HG03280 (cell line): Measurements from ENCODE around the gene MTRF1L.
"Not testable (repeated sequence)": the region's sequence is repeated elsewhere in the genome, so short reads cannot be mapped to it uniquely, and the experiment has no call there.

ENCODE experiments used
- ATAC-seq: cut with Tn5 transposase; IDR thresholded peaks from one replicate; pipeline ENCODE4 v1.9.1; 2021; ENCODE audit warnings: mild to moderate bottlenecking, moderate library complexity; ENCODE audit not compliant: unreplicated experiment

MTRF1L gene

DNA sequence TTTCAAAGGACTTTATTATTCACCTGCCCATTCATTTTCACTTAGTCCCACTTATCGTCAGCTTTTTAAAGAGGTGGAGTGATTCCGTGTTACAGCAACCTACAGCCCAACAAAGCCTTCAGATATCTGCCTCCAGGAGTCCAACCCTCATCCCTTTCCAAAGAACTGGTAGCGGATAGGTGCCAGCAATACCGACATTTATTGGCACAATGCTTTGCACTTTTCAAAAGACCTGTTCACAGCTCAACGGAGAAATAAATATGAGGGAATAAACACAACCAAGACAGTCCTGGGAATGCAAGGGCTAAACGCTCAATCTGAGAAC, 819 bp upstream of the MTRF1L start:
- ATAC-seq: peak; percentile 2

DNA sequence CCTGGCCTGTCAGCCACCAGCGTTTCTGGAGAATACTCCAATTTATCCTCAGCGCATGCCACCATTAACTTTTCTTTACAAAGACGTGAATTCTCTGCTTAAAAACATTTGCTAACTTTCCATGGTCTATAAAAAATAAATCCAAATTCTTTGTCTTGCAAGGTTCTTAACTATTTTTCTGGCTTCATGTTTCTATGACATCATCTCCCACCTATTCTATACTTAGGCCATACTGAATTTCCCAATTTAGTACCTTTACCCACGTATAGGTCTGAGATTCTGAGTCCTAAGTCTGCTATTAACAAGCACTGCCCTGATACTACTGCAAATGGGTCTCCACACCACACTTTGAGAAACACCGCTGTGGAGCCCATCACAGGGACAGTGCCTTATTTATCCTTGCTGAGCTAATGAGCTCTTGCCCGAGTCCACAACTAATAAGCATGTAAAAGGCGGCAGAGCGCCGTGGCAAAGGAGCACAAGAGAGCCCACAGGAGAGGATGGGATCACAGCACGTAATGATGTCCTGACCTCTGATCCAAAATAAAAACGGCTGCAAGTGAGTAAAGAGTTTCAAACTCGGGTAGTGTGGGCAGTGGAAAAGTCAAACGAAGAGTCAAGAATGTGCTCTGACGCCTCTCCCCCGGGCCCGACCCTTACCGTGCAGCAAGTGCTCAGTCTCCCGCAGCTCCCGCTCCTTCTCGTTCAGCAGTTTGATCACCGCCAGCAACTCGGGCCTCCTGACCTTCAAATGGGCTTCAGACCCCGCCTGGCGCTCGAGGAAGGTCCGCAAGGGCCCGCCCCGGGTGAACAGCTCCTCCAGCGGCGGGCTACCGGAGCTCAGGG, 519 bp downstream of the MTRF1L start:
- peak; percentile 27 for ATAC-seq

DNA sequence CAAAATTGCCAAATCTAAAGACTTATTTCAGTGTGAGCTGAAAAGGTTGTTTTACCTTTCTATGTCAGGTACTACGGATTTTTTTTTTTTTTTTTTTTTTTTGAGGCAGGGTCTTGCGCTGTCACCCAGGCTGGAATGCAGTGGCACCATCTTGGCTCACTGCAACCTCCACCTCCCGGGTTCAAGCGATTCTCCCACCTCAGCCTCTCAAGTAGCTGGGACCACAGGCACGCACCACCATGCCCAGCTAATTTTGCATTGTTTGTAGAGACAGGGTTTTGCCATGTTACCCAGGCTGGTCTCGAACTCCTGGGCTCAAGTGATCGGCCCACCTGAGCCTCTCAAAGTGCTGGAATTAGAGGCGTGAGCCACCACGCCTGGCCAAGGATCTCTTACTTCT, 1.7 kb downstream of the MTRF1L start:
- not testable (repeated sequence) for ATAC-seq

DNA sequence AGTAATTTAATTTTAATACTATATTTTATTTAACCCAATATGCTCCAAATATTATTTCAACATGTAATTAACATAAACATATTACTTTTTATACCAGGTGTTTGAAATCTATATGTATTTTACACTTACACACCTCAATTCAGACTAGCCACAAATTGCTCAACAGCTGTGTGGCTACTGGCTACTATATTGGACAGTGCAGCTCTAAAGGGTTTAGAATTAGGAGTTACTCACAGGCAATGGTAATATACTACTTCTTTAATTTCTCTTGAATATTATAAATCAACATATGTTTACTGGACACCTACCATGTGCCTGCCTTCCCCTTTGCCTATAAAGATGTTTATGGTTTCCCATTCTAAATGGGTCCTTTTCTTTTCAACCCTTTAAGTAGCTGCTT, 2.3 kb downstream of the MTRF1L start:
- no peak for ATAC-seq

DNA sequence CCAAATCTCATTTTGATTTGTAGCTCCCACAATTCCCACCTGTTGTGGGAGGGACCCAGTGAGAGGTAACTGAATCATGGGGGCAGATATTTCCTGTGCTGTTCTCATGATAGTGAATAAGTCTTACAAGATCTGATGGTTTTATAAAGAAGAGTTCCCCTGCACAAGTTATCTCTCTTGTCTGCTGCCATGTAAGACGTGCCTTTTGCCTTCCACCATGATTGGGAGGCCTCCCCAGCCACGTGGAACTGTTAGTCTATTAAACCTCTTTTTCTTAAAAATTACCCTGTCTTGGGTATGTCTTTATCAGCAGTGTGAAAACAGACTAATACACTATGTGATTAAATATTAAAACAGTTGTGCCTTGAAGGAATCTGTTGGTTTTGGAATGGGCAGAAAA, 3.0 kb downstream of the MTRF1L start:
- ATAC-seq: not testable (repeated sequence)

DNA sequence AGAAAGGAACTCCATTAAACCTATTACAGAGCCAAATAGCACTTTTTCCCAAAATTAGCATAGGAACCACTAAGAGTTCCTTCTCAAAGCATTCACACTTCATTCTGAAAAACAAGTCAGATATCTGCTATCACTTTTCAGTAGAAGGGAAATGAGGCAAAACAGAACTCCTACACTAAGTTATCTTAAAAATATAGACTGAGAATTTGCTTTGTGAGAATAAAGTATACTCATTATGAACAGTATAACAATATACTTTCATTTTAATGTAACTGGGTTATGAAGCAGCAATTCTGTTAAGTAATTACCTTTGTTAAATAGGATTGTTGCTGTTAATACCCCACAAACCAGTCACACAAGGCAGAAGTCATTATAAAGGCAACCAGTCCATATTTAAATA, 8.7 kb downstream of the MTRF1L start:
- no peak for ATAC-seq

DNA sequence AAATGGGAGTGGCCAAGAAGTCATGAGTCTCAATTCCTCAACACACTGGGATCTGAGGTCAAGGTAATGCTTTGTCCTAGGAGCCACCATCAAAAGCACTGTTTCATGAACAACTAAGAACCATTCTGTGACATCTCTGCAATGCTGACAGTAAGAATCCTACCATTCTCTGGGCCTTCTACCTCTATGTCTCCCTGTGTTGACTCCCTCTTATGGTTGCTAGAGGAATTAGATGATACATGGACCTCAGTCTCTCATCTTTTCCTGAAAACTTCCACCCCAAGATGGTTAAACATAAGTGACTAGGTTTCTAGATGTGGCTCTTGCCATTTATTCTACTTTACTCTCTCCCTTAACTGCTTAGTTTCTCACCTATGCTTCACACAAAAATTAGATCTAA, 9.1 kb downstream of the MTRF1L start:
- no peak for ATAC-seq

DNA sequence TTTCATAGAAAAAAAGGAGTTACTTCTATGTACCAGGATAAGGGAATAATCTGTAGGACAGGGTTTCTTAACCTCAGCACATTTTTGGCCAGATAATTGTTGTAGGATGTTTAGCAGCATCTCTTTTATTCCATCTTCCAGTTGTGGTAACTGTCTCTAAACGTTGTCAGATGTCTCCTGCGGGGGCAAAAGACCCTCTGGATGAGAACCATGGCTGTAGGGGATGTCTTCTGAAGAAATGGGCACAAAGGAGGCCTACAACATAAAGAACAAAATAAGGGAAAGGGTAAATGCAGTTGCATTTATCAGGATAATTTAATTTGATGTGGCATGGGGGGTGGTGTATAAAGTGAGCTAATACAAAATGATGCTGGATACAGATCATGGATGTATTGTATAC, 15.5 kb downstream of the MTRF1L start:
- ATAC-seq: no peak

DNA sequence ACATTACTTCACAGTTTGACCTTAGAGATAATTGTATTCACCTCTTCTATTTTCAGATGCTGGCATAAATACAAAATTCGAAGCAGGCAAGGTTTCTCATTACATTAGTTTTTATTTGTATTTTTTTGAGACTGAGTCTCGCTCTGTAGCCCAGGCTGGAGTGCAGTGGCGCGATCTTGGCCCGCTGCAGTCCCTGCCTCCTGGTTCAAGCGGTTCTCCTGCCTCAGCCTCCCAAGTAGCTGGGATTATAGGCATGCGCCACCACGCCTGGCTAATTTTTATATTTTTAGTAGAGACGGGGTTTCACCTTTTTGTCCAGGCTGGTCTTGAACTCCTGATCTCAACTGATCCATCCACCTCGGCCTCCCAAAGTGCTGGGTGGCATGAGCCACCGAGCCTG, 17.2 kb downstream of the MTRF1L start:
- not testable (repeated sequence) for ATAC-seq

DNA sequence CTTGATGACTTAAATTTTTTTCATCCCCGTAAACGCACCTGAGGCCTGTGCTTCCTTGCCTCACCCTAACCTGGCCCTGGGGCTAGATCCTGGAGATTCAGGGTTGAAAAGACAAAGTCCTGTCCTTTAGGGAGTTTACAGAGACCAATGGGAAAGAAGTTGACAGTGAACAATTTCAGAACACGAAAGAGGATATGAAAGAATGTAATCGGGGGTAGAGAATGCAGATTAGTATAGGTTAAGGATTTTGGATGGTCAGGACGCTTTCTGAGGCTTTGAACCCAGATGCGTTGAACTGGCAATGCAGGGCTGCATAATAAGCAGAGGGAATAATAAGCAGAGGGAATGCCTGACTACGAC, 18.0 kb downstream of the MTRF1L start:
- peak; percentile 22 for ATAC-seq

DNA sequence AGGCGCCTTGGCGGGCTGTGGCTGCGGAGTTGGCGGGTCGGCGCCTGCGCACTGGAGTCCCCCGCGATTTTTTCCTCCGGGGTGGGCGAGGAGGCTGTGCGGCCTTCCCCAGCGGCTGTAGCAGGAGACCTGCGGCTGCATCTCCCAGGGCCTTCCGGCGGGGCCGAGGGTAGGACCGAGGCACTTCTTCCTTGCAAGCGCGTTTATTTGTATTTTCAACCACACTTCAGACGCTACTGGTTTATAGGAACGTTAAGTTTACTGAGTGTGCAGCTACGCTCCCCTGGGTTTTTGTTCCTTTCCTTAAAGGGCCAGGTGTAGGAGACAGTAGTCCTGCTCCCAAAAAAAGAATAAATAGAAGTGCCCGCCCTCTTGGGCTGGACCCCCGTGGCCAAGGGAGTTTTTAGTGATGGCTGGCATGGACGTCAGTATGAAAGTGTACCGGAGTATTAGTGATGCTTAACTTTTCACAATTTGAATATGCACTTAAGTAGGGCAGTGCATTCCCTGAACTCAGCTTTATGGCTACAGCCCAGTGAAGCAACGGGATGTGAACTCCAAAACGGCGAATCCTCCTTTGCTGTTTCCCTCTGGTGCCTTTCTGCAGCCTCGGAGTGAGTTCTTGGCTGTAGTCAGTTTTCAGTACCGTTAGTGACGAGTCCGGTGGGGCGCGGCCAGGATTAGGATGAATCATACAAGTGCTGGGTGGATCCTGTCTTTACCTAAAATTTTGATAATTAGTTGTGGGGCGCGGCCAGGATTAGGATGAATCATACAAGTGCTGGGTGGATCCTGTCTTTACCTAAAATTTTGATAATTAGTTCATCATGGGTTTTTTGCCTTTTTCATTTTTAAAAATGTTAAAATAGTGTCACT, 18.6 kb downstream of the MTRF1L start:
- ATAC-seq: peak; percentile 24

DNA sequence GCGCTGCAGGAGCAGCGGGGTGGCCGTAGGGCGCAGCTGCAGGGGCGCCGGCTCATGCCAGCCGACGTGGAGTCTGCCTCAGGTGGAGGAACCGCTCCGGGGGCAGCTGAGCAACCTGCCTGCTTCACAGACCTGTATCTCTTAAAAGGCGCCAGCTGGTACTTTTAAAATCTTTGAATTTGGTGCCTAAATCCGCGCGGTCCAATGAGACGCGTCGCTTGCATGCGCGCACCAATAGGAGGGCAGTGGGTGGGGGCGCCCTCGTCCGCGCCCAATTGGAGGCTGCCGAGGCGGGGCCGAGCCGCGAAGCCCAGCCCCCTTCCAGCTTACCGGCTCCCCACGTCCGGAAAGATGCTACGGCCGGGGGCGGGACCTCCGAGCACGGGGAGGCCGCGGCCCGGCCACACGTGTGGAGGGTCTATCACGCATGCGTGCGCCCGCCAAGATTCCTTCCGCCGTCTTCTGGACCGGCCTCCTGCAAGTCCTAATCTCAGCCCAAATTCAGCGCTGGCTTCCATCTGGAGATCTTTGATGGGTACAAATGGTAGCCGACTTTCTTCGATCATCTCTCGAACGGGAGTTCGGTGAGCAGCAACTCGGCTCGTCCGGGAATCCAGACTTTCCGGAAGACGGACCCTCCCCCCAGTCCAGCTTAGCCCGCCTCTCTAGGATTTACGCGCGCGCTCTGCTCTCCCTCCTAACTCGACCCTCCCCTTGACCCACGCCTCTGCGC, 19.4 kb downstream of the MTRF1L start, which contains the start of gene FBXO5:
FBXO5 (minus strand) TSS at position 138 of the 733 bp plus-strand sequence; CDS start at position 56, 82 bp downstream.
- peak; percentile 86 for ATAC-seq

DNA sequence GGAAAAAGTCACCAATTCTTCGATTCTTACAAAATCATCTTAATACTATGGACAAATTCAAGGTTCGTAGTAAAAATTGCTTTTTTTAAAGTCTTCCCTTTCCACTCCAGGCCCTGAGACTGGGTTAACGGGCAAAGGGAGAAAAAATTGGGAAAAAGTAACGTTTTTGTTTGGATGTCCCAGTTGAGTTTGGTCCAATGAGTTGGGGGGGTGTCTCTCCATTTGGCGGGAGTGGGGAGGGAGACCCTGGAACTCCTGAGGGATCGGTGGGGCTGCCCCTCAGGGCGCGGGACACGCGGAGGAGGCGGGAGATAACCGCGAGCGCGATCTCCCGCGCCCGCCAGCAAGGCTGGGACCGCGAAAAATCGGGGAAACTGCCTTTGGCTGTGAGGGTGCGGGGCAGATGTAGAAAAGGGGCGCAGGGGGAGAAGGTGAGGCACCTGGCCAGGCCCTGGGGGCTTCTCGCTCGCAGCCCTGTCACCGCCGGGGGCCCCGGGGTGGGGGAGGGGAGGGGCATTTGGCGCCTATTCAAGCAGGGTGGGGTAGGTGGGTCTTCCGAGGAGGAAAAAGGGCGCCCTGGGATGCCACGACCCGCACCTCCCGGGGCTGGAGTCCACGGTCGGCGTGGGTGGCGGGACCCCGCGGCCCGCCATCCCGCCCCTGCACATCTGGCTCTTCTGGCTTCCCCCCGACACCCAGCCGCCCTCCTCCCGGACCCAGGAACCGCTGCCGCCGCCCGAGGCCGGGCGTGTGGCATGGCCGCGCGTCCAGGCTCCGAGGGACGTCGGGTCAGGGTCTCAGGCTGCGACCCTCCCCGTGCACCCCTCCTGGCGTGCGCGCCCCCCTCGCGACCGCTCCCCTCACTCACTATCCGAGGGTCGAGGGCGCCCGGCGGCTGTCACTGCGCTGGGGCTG, 20.3 kb downstream of the MTRF1L start:
- peak; percentile 0 for ATAC-seq

DNA sequence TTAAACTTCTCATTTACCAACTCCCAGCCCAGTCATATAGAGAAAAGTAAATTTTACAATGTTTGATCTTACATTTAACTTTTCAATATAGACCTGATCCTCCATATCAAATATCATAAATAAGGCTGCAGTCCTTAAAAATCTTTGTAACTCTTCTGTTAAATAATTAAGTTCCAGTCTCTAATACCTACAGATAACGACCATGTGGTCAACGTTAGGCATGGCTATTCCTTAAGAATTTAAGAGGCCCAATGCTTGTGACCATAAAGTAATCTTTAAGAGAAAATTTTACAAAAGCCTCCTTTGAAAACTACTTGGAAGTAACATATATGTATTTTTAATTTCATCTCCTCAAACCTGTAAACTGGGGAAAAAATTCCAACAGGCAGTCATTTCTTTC, 21.3 kb downstream of the MTRF1L start:
- ATAC-seq: no peak

DNA sequence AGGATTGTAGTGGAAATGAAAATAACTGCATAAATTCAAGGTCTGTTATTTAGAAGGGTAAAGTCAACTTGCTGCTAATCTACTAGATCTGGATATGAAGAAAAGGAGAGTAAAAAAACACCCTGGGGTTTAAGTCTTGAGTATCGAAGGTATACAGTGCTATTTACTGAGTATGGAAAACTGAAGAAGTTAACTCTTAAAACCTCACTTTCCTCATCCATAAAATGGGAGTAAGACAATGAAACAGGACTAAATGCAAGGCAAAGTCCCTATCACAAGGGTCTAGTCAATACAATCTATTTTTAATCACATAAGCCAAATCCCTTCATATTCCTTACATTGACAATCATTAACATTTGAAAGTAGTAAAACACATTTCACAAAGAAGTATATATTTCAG, 21.9 kb downstream of the MTRF1L start:
- ATAC-seq: no peak

DNA sequence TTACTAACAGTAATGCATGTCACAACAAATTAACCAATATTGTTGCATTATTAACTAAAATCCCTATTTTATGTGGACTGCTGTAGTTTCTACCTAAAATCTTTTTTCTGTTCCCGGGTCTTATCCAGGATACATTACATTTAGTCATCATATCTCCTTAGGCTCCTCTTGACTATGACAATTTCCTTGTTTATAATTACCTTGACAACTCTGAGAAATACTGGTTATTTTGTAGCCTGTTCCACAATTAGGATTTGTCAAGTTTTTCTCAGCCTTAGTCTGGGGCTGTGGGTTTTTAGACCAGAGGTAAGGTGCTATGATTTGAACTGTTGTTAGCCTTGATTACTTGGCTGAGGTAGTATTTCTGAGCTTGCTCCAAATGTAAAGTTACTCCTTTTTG, 23.4 kb downstream of the MTRF1L start:
- no peak for ATAC-seq

DNA sequence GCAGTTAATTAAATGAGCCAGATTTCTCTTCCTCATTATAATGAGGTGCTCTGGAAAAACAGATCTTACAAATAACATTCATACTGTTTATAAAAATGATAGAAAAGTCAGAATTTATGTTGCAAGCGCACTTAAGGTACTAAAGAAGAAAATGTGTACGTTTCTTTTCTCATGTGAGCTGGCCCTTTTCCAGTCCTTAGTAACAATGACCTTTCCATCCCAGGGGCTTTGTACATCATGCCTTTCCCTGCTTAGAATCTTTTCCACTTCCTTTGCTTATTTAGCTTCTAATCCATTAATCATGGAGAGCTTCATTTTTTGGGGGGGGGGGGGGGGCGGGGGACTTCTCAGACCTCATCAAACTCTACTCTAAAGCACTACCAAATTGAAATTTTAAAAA, 24.5 kb downstream of the MTRF1L start:
- no peak for ATAC-seq

DNA sequence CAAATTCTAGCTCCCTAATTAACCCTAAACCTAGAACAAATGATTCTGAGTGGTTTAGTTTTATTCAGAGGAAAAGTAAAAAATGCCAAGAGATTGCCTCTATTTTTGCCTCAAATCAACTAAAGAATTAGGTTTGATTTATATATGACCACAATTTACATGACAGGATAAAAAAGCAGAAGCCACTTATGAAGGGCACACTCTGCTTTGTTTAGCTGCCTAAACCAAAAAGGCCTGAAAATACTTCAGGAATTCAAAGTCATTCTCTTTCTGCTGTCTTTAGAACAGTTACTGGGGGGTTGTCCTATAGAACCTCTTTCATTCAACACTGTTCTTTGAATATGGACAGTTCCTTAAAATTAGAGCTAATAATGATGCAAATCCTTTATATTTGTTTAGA, 25.0 kb downstream of the MTRF1L start:
- ATAC-seq: no peak

DNA sequence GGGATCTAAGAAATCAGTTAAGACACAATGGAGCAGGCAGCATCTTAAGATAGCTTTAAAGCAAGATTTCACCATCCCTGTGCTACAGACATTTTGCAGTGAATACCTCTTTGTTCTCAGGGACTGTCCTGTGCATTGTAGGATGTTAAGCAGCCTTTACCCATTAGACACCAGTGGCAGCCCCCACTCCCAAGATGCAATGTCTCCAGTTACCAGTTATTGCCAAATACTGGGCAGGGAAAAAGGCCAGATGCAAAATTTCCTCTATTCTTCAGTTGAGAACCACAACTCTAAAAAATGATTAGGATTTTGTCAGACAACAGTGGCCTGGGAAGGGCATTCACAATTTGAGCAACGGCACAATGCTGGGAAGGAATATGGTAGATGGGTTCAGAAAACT, 25.8 kb downstream of the MTRF1L start:
- ATAC-seq: no peak

DNA sequence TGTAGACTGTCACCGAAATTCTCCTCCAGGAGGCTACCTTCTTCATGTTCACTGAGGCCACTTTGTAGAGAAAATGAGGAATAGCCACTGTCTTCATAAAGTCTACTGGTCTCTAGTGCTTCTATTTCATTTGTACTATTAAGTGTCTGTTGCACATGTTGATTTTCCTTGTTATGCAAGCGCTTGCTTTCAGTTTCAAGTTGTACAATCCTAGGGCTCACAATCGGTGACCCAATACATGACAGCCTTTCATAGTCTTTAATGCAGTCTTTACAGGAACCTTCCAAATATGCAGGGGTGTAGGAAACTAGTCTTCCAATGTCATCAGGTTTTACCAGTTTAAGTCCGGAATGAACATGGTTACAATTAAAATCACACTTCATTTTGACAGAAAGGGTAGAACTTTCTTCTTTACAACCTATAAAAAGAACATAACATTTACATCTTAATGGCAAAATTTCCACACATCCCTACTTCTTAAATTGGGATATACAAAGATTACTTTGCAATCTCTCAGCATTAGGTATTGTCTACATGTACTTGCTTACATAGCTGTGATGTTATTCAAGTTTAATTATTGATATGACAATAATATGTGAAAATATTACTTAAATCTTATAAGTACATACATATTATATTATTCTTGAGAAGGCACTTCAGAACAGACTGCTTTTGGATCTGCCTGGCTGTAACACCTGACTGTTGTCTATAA, 27.1 kb downstream of the MTRF1L start:
- ATAC-seq: no peak
